ENCODE measurements around the gene ASRGL1. TPM values are rescaled to one million over a fixed set of nuclear protein-coding genes. Genes with fewer than 3 reads are reported as not detected.
A peak's percentile ranks its signal among the peaks of the same experiment; 100 is the strongest.

ASRGL1 gene
- total RNA-seq, 1 donor from 2014 or later: 2.9 TPM

DNA sequence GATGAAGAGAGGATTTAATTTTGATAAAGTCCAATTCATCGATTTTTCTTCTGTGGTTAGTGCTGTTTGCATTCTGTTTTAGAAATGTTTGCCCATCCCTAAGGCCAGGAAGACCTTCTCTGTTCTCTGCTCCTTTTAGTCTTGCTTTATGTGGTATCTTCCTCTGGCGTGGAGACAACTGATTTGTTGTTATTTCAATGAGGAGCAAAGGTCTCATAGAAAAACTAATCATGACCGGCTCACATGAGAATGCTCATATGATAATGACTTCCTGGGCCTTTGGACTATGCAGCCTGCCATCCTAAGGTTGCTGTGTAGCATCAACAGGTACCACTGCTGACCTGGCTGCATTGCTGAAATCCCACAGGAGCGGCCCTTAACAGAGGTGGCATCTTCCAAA is 101.4 kb downstream of the ASRGL1 start:
- H3K4me3 Mint-ChIP-seq (ENCODE audit: unreplicated experiment): no peak overlapping the region
- no peak for DNase-seq (ENCODE audit: extremely low spot score, unreplicated experiment)
- H3K27me3 Mint-ChIP-seq (ENCODE audit: unreplicated experiment): no peaks in the 10 kb centered on the region
- no peaks in the 10 kb centered on the region for H3K9me3 Mint-ChIP-seq (ENCODE audit: unreplicated experiment)
- TF ChIP-seq, protein P1, sequence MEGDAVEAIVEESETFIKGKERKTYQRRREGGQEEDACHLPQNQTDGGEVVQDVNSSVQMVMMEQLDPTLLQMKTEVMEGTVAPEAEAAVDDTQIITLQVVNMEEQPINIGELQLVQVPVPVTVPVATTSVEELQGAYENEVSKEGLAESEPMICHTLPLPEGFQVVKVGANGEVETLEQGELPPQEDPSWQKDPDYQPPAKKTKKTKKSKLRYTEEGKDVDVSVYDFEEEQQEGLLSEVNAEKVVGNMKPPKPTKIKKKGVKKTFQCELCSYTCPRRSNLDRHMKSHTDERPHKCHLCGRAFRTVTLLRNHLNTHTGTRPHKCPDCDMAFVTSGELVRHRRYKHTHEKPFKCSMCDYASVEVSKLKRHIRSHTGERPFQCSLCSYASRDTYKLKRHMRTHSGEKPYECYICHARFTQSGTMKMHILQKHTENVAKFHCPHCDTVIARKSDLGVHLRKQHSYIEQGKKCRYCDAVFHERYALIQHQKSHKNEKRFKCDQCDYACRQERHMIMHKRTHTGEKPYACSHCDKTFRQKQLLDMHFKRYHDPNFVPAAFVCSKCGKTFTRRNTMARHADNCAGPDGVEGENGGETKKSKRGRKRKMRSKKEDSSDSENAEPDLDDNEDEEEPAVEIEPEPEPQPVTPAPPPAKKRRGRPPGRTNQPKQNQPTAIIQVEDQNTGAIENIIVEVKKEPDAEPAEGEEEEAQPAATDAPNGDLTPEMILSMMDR (IDR thresholded peaks at IDR 0.05): no peak
- H3K27ac Mint-ChIP-seq (ENCODE audit: unreplicated experiment): no peak overlapping the region
- H3K36me3 Mint-ChIP-seq (ENCODE audit: unreplicated experiment): no peaks in the 10 kb centered on the region
- H3K4me1 Mint-ChIP-seq (ENCODE audit: unreplicated experiment): peaks cover 19% of the 10 kb centered on the region

DNA sequence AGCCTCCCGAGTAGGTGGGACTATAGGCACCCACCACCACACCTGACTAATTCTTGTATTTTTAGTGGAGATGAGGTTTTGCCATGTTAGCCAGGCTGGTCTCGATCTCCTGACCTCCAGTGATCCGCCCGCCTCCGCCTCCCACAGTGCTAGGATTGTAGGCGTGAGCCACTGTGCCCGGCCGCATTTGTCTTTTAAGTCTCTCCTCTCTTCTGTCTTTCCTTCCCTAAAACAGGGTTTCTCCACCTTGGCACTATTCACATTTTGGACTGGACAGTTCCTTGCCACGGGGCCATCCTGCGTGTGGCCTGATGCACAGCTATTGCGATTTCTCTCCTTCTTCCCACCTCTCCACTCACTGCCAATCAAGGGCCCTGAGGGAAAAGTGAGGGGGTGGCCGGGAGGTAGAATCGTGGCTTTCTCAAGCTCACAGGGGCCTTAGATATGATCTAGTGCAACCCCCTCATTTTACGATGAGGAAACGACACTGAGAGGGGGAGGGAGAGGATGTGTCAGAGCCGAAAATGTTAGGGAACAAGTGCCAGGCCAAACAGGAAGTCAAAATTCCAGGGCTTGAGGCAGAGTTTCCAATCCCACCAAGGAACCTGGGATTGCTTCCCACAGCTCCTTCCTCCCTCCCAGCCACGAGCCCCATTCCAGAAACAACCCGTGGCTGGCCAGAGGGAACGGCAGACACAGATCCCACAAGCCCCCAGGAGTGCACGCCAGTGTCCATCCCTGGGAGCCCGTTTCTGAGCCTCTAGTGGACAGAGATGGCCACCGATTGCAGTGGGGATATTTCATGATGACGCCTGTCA is 102.7 kb downstream of the ASRGL1 start:
- H3K36me3 Mint-ChIP-seq (ENCODE audit: unreplicated experiment): no peaks in the 10 kb centered on the region
- TF ChIP-seq, protein P1 (IDR thresholded peaks at IDR 0.05): peak; percentile 7
- no peaks in the 10 kb centered on the region for H3K9me3 Mint-ChIP-seq (ENCODE audit: unreplicated experiment)
- H3K4me3 Mint-ChIP-seq (ENCODE audit: unreplicated experiment): no peak overlapping the region
- H3K4me1 Mint-ChIP-seq (ENCODE audit: unreplicated experiment): peaks cover 25% of the 10 kb centered on the region
- H3K27me3 Mint-ChIP-seq (ENCODE audit: unreplicated experiment): no peaks in the 10 kb centered on the region
- DNase-seq (ENCODE audit: extremely low spot score, unreplicated experiment): no peak
- H3K27ac Mint-ChIP-seq (ENCODE audit: unreplicated experiment): peak overlapping the region; percentile 78

Other genes starting within 250 kb of the ASRGL1 start
- 26.2 and 27.7 TPM in 2 replicates for gene INCENP, start 213.4 kb upstream of the ASRGL1 start, total RNA-seq
- gene SCGB1D1, start 147.2 kb upstream of the ASRGL1 start, total RNA-seq: not detected in 2 replicates
- not detected in 2 replicates for gene SCGB2A1, start 128.8 kb upstream of the ASRGL1 start, total RNA-seq
- not detected in 2 replicates for gene SCGB1D2, start 95.2 kb upstream of the ASRGL1 start, total RNA-seq
- gene SCGB2A2, start 67.3 kb upstream of the ASRGL1 start, total RNA-seq: not detected in 2 replicates
- gene SCGB1D4, start 38.4 kb upstream of the ASRGL1 start, total RNA-seq: not detected in 2 replicates
- gene SCGB1A1, start 81.6 kb downstream of the ASRGL1 start, total RNA-seq: not detected in 2 replicates
- 462 and 503 TPM in 2 replicates for gene AHNAK, start 209.4 kb downstream of the ASRGL1 start, total RNA-seq
- gene EEF1G, start 236.4 kb downstream of the ASRGL1 start, total RNA-seq: 1,404 TPM in 2 replicates

All from osteocyte (in vitro differentiated cells).